Panc1 (cell line): ENCODE measurements around the gene TREX2. TPM values are rescaled to one million over a fixed set of nuclear protein-coding genes. Genes with fewer than 3 reads are reported as not detected.

Source experiments
- ATAC-seq: fragments of 200-7000 bp; cut with Tn5 transposase; 2 replicates; pipeline ENCODE4 v1.9.1; 2020; ENCODE audit warnings: mild to moderate bottlenecking, moderate library complexity
- BruUV-seq: library from RNA; stranded (reverse); fragments of 400-500 nt; replicated peaks from 2 replicates; lab custom pipeline; 2021; lab: Mats Ljungman, UMichigan
- CTCF ChIA-PET: fragments of 300-600 bp; sonication (Branson Sonifier 250); formaldehyde crosslinking; loops from one replicate; lab custom pipeline; 2022; ENCODE audit warnings: antibody characterized with exemption; lab: Charles Lee
- POLR2A ChIA-PET: fragments of 300-600 bp; sonication (Branson Sonifier 250); formaldehyde crosslinking; loops from one replicate; lab custom pipeline; 2022; ENCODE audit warnings: antibody characterized with exemption; lab: Charles Lee
- DNase-seq: peaks from one replicate; pipeline ENCODE4 v3.0.0-alpha.2; 2010; ENCODE audit warnings: low read depth, low spot score
- H3K27ac ChIP-seq: 2 replicates; pipeline ENCODE4 v1.5.1; 2011; ENCODE audit warnings: mild to moderate bottlenecking, low read length, inconsistent platforms
- H3K27me3 ChIP-seq: fragments of 200-500 bp; sonication (Bioruptor generic); 2 replicates; pipeline ENCODE4 v1.6.0; 2014; ENCODE audit warnings: low read length, inconsistent platforms; ENCODE audit not compliant: control insufficient read depth, insufficient read depth
- H3K36me3 ChIP-seq: fragments of 200-500 bp; sonication (Bioruptor generic); 2 replicates; pipeline ENCODE4 v1.5.1; 2014; ENCODE audit warnings: inconsistent platforms, mild to moderate bottlenecking, low read length, moderate library complexity; ENCODE audit not compliant: control insufficient read depth, insufficient read depth
- H3K4me1 ChIP-seq: 2 replicates; pipeline ENCODE4 v1.5.1; 2011; ENCODE audit warnings: inconsistent platforms, mild to moderate bottlenecking, low read length, moderate library complexity; ENCODE audit not compliant: control insufficient read depth, insufficient read depth
- H3K4me3 ChIP-seq, 2 experiments: 2 replicates each; pipeline ENCODE4 v1.5.1; 2011 to 2012; ENCODE audit warnings: low read depth in 2 of 2, low read length in 2 of 2, mild to moderate bottlenecking in 2 of 2, inconsistent platforms in 1 of 2, moderate library complexity in 1 of 2
- H3K9me3 ChIP-seq: fragments of 200-500 bp; sonication (Bioruptor generic); 2 replicates; pipeline ENCODE4 v1.5.1; 2014; ENCODE audit warnings: low read depth, mild to moderate bottlenecking, inconsistent platforms, low read length, moderate library complexity; ENCODE audit not compliant: control insufficient read depth, insufficient read depth
- POLR2AphosphoS5 ChIP-seq: IDR thresholded peaks from 2 replicates; pipeline ENCODE4 v1.6.1; 2012; ENCODE audit warnings: mild to moderate bottlenecking, low read depth, low read length, moderate library complexity
- SIN3A ChIP-seq: IDR thresholded peaks from 2 replicates; pipeline ENCODE4 v1.6.1; 2012; ENCODE audit warnings: low read depth, mild to moderate bottlenecking, low read length, moderate library complexity, borderline replicate concordance; ENCODE audit not compliant: insufficient read depth
- TCF7L2 ChIP-seq: IDR thresholded peaks from 2 replicates; pipeline ENCODE4 v1.6.1; 2011; ENCODE audit warnings: mild to moderate bottlenecking, low read depth, low read length, inconsistent platforms
- in situ Hi-C: cut with HindIII; loops from 2 replicates; pipeline ENCODE4 v1.10.0; 2016; ENCODE audit warnings: low sequenced_read_pairs, low pct_unique_long_range_greater_than_20kb
- intact Hi-C: fragments of 100-400 bp; cut with micrococcal nuclease; formaldehyde crosslinking; loops from one replicate; pipeline ENCODE4 v1.10.0; 2022; ENCODE audit not compliant: unreplicated experiment
- total RNA-seq: library from RNA; stranded (reverse); gene quantifications from one replicate; pipeline ENCODE4 v1.2.1, GENCODE V29; 2021; ENCODE audit not compliant: unreplicated experiment
- TF ChIP-seq, protein P1 (sequence below): fragments of 450-650 bp; IDR thresholded peaks from 2 replicates; pipeline ENCODE4 v1.5.1; 2017; ENCODE audit warnings: mild to moderate bottlenecking
- TF ChIP-seq, protein P2 (sequence below), 2 experiments: IDR thresholded peaks; 2 replicates each; pipeline ENCODE4 v1.6.1; 2011 to 2012; ENCODE audit warnings: low read depth in 2 of 2, control low read depth in 1 of 2, low read length in 1 of 2, mild to moderate bottlenecking in 1 of 2, moderate library complexity in 1 of 2; ENCODE audit not compliant: insufficient read depth in 1 of 2

TREX2 gene
- total RNA-seq, 1 experiment from 2014 or later: 2.4 TPM

DNA sequence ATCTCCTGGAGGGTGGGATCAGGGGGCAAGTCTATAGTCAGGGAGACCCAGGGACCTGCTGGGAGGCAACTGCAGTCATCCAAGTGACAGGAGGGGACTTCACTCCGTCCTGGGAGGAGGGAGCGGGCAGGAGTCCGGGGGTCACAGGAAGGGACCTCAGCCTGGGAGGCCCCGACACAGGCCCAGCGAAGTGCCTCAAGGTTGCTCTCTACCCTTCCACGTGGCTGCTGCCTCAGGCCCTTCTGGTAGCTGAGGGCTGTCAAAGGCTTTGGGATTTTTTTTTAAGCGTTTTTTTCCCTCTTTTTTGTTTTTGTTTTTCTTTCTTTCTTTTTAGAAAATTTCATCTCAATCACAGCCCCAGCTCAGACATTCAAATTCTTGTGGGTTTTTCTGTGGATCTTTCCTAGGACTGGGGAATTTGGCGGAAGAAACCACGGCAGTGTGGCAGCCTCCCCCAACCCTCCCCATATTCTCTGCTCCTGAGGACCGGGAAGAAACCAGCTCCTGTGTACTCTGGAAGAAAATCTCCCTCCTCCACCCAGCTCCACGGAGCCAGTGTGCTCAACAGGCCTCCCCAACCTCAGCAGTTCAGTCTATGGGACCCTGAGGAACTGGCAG lies 25.9 kb upstream of the TREX2 start:
- H3K36me3 ChIP-seq: no peaks in the 10 kb centered on the region
- no peaks in the 10 kb centered on the region for H3K4me1 ChIP-seq
- no peaks in the 10 kb centered on the region for H3K9me3 ChIP-seq
- no peaks in the 10 kb centered on the region for H3K27me3 ChIP-seq
- DNase-seq (no peak), ATAC-seq (no peak)
- POLR2A ChIA-PET: no interaction called here
- no peak overlapping the region for H3K4me3 ChIP-seq
- TF ChIP-seq POLR2AphosphoS5 (no peak), SIN3A (no peak), TCF7L2 (no peak)
- TF ChIP-seq, protein P1, sequence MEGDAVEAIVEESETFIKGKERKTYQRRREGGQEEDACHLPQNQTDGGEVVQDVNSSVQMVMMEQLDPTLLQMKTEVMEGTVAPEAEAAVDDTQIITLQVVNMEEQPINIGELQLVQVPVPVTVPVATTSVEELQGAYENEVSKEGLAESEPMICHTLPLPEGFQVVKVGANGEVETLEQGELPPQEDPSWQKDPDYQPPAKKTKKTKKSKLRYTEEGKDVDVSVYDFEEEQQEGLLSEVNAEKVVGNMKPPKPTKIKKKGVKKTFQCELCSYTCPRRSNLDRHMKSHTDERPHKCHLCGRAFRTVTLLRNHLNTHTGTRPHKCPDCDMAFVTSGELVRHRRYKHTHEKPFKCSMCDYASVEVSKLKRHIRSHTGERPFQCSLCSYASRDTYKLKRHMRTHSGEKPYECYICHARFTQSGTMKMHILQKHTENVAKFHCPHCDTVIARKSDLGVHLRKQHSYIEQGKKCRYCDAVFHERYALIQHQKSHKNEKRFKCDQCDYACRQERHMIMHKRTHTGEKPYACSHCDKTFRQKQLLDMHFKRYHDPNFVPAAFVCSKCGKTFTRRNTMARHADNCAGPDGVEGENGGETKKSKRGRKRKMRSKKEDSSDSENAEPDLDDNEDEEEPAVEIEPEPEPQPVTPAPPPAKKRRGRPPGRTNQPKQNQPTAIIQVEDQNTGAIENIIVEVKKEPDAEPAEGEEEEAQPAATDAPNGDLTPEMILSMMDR: no peak
- TF ChIP-seq, protein P2, sequence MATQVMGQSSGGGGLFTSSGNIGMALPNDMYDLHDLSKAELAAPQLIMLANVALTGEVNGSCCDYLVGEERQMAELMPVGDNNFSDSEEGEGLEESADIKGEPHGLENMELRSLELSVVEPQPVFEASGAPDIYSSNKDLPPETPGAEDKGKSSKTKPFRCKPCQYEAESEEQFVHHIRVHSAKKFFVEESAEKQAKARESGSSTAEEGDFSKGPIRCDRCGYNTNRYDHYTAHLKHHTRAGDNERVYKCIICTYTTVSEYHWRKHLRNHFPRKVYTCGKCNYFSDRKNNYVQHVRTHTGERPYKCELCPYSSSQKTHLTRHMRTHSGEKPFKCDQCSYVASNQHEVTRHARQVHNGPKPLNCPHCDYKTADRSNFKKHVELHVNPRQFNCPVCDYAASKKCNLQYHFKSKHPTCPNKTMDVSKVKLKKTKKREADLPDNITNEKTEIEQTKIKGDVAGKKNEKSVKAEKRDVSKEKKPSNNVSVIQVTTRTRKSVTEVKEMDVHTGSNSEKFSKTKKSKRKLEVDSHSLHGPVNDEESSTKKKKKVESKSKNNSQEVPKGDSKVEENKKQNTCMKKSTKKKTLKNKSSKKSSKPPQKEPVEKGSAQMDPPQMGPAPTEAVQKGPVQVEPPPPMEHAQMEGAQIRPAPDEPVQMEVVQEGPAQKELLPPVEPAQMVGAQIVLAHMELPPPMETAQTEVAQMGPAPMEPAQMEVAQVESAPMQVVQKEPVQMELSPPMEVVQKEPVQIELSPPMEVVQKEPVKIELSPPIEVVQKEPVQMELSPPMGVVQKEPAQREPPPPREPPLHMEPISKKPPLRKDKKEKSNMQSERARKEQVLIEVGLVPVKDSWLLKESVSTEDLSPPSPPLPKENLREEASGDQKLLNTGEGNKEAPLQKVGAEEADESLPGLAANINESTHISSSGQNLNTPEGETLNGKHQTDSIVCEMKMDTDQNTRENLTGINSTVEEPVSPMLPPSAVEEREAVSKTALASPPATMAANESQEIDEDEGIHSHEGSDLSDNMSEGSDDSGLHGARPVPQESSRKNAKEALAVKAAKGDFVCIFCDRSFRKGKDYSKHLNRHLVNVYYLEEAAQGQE (IDR thresholded peaks at IDR 0.05; ENCODE audit: insufficient read depth in 1 of 2, low read depth in 2 of 2, low read length in 1 of 2): no peak
- intact Hi-C loops: no loop called here
- 0 out of 2 replicates have a peak overlapping the region, but pooled peaks have one; percentile 39 for H3K27ac ChIP-seq
- no TSS peak for BruUV-seq
- CTCF ChIA-PET: interaction anchor here (0.6 to 1.3 kb wide), 5 partner anchors 23 to 541 kb away, joined by 3 to 10 read pairs (median 6); partner anchors contain the start of gene BGN
- in situ Hi-C loops: no loop called here

DNA sequence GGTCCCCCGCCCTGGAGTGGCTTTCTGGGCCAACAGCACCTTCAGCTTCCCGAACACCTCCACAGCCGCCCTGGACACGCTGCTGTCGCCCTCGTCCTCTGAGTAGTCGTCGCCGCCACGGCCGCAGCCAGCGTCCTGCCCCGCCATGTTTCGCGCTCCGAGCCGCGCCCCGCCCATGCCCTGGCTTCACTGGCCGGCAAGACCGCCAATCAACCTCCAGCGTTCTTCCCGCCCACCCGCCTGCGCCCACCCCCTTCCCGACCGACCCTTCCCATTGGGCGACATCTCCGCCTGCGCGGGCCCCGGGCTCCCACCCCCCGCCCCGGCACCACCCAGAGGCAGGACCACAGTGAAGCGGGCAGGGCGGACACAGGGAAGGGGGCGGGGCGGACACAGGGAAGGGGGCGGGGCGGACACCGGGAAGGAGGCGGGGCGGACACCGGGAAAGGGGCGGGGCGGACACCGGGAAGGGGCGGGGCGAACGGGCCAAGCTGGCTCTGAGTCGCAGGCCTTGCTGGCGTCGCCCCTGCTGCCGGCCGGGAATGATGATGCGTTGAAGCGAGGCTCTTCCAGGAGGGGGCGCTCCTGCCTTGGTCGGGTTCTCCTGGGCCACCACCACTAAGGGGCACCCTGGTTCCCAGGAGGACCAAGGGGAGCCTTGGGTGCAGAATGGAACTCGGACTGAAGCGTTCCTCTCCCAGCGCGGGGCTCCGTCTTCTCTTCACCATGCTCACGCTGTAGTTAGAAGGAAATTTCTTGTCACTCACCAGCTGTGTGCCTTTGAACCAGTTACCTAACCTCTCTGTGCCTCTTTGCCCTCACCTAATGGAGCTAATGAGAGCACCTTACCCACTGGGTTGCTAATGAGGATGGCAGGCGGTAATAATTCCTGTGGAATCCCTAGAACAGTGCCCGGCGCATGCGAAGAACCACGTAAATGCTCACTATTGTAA lies 24.8 kb upstream of the TREX2 start, which contains the start of gene HAUS7:
HAUS7 (minus strand) TSS at position 166 of the 953 bp plus-strand sequence; CDS start at position 147, 19 bp downstream.
- H3K27me3 ChIP-seq: no peaks in the 10 kb centered on the region
- intact Hi-C loops: no loop called here
- TF ChIP-seq SIN3A (0 out of 2 replicates have a peak, but pooled peaks have one; percentile 45), POLR2AphosphoS5 (peak; percentile 45; the same call in 1 of the 2 replicates), TCF7L2 (no peak)
- TF ChIP-seq, protein P2 (IDR thresholded peaks at IDR 0.05; ENCODE audit: insufficient read depth in 1 of 2, low read depth in 2 of 2, low read length in 1 of 2): no peak
- TF ChIP-seq, protein P1: no peak
- H3K4me3 ChIP-seq: peak within 1 kb of the TSS; percentile 75 to 95
- no peaks in the 10 kb centered on the region for H3K36me3 ChIP-seq
- in situ Hi-C loops: no loop called here
- H3K27ac ChIP-seq: peak within 1 kb of the TSS; percentile 81
- no peaks in the 10 kb centered on the region for H3K4me1 ChIP-seq
- BruUV-seq: no TSS peak
- no peaks in the 10 kb centered on the region for H3K9me3 ChIP-seq
- CTCF ChIA-PET: interaction anchor here (0.9 to 1.3 kb wide), 5 partner anchors 10 to 37 kb away, joined by 3 to 12 read pairs (median 4); partner anchors contain the start of gene BGN
- ATAC-seq (peak; percentile 91), DNase-seq (peak; percentile 43)
- POLR2A ChIA-PET: interaction anchor here (0.6 kb wide), 2 partner anchors 21 to 128 kb away, joined by 6 to 12 read pairs; partner anchors contain the start of gene CCNQ
